HG03025 (cell line): ENCODE data around the gene SF1.

Source experiments
- ATAC-seq: cut with Tn5 transposase; IDR thresholded peaks from one replicate; pipeline ENCODE4 v1.9.1; 2021; ENCODE audit warnings: mild to moderate bottlenecking, moderate library complexity; ENCODE audit not compliant: unreplicated experiment, low FRiP score

The SF1 gene

GRCh38 chr11:64762674-64763525 is 15.4 kb downstream of the SF1 start:
- no peak for ATAC-seq

- no peak for ATAC-seq
Observed at GRCh38 chr11:64762277-64762673, 16.1 kb downstream of the SF1 start.

- ATAC-seq = no peak
Observed at GRCh38 chr11:64760759-64761420, 17.5 kb downstream of the SF1 start.

GRCh38 chr11:64759722-64760719 is 18.3 kb downstream of the SF1 start, which contains the start of gene PYGM:
Gene PYGM (minus strand): TSS chr11:64759974. CDS start chr11:64759898, 76 bp downstream.
- ATAC-seq = no peak

- no peak for ATAC-seq
Observed at GRCh38 chr11:64759131-64759721, 19.1 kb downstream of the SF1 start.

- ATAC-seq = no peak
Observed at GRCh38 chr11:64758330-64759079, 19.8 kb downstream of the SF1 start.

- ATAC-seq = no peak
Observed at GRCh38 chr11:64757549-64758329, 20.6 kb downstream of the SF1 start.

GRCh38 chr11:64755681-64756361 is 22.5 kb downstream of the SF1 start:
- no peak for ATAC-seq

- no peak for ATAC-seq
Observed at GRCh38 chr11:64754919-64755662, 23.3 kb downstream of the SF1 start.

- no peak for ATAC-seq
Observed at GRCh38 chr11:64754124-64754918, 24.0 kb downstream of the SF1 start.

- ATAC-seq = no peak
Observed at GRCh38 chr11:64753380-64754123, 24.8 kb downstream of the SF1 start.

GRCh38 chr11:64753019-64753379 is 25.3 kb downstream of the SF1 start:
- no peak for ATAC-seq

GRCh38 chr11:64752175-64752970 is 26.0 kb downstream of the SF1 start:
- ATAC-seq = no peak

GRCh38 chr11:64751580-64751979 is 26.8 kb downstream of the SF1 start:
- ATAC-seq = no peak

- ATAC-seq = no peak
Observed at GRCh38 chr11:64751136-64751535, 27.2 kb downstream of the SF1 start.
